ENCODE data around the gene GBX2.

The GBX2 gene

DNA sequence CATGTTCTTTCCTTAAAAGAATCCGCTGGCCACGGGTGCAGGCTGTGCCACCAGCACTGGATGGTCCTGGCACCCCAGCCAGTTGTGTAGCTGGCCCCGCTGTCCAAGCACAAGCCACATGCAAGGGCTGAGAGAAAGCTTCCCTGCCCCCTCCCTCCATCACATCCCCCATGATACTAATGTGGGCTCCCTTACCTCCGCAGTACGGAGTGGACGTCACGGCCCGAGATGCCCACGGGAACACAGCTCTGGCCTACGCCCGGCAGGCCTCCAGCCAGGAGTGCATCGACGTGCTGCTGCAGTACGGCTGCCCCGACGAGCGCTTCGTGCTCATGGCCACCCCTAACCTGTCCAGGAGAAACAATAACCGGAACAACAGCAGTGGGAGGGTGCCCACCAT is 44.5 kb downstream of the GBX2 start:
- TF ChIP-seq TCF4 (CRISPR knock-in tag; IDR thresholded peaks at IDR 0.05; ENCODE audit: borderline replicate concordance), result no peak
- no peak for TF ChIP-seq ZFP30 (CRISPR knock-in tag; IDR thresholded peaks at IDR 0.05)
- no peak for TF ChIP-seq ZNF8 (CRISPR knock-in tag; IDR thresholded peaks at IDR 0.05)
- TF ChIP-seq GLIS3 (CRISPR knock-in tag; IDR thresholded peaks at IDR 0.05), result no peak
- no peak for TF ChIP-seq ESRRG (CRISPR knock-in tag; IDR thresholded peaks at IDR 0.05)
- TF ChIP-seq TOX (CRISPR knock-in tag; IDR thresholded peaks at IDR 0.05; ENCODE audit: borderline replicate concordance), result no peak
- no peak for TF ChIP-seq PPARA (CRISPR knock-in tag; IDR thresholded peaks at IDR 0.05; ENCODE audit: borderline replicate concordance)
- TF ChIP-seq, protein P1, sequence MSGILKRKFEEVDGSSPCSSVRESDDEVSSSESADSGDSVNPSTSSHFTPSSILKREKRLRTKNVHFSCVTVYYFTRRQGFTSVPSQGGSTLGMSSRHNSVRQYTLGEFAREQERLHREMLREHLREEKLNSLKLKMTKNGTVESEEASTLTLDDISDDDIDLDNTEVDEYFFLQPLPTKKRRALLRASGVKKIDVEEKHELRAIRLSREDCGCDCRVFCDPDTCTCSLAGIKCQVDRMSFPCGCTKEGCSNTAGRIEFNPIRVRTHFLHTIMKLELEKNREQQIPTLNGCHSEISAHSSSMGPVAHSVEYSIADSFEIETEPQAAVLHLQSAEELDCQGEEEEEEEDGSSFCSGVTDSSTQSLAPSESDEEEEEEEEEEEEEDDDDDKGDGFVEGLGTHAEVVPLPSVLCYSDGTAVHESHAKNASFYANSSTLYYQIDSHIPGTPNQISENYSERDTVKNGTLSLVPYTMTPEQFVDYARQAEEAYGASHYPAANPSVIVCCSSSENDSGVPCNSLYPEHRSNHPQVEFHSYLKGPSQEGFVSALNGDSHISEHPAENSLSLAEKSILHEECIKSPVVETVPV (CRISPR knock-in tag; IDR thresholded peaks at IDR 0.05), result no peak
- no peak for TF ChIP-seq ZFP3 (CRISPR knock-in tag; IDR thresholded peaks at IDR 0.05)
- TF ChIP-seq, protein P2, sequence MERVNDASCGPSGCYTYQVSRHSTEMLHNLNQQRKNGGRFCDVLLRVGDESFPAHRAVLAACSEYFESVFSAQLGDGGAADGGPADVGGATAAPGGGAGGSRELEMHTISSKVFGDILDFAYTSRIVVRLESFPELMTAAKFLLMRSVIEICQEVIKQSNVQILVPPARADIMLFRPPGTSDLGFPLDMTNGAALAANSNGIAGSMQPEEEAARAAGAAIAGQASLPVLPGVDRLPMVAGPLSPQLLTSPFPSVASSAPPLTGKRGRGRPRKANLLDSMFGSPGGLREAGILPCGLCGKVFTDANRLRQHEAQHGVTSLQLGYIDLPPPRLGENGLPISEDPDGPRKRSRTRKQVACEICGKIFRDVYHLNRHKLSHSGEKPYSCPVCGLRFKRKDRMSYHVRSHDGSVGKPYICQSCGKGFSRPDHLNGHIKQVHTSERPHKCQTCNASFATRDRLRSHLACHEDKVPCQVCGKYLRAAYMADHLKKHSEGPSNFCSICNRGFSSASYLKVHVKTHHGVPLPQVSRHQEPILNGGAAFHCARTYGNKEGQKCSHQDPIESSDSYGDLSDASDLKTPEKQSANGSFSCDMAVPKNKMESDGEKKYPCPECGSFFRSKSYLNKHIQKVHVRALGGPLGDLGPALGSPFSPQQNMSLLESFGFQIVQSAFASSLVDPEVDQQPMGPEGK (CRISPR knock-in tag; IDR thresholded peaks at IDR 0.05; ENCODE audit: borderline replicate concordance), result no peak
- no peak for TF ChIP-seq OSR1 (CRISPR knock-in tag; IDR thresholded peaks at IDR 0.05)
- TF ChIP-seq, protein P3, sequence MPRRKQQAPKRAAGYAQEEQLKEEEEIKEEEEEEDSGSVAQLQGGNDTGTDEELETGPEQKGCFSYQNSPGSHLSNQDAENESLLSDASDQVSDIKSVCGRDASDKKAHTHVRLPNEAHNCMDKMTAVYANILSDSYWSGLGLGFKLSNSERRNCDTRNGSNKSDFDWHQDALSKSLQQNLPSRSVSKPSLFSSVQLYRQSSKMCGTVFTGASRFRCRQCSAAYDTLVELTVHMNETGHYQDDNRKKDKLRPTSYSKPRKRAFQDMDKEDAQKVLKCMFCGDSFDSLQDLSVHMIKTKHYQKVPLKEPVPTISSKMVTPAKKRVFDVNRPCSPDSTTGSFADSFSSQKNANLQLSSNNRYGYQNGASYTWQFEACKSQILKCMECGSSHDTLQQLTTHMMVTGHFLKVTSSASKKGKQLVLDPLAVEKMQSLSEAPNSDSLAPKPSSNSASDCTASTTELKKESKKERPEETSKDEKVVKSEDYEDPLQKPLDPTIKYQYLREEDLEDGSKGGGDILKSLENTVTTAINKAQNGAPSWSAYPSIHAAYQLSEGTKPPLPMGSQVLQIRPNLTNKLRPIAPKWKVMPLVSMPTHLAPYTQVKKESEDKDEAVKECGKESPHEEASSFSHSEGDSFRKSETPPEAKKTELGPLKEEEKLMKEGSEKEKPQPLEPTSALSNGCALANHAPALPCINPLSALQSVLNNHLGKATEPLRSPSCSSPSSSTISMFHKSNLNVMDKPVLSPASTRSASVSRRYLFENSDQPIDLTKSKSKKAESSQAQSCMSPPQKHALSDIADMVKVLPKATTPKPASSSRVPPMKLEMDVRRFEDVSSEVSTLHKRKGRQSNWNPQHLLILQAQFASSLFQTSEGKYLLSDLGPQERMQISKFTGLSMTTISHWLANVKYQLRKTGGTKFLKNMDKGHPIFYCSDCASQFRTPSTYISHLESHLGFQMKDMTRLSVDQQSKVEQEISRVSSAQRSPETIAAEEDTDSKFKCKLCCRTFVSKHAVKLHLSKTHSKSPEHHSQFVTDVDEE (CRISPR knock-in tag; IDR thresholded peaks at IDR 0.05), result no peak
- TF ChIP-seq ARNTL (CRISPR knock-in tag; IDR thresholded peaks at IDR 0.05; ENCODE audit: borderline replicate concordance, low read depth), result no peak
- no peak for TF ChIP-seq CSDC2 (CRISPR knock-in tag; IDR thresholded peaks at IDR 0.05)
- TF ChIP-seq ZNF565 (CRISPR knock-in tag; conservative IDR thresholded peaks at IDR 0.05; ENCODE audit: low read depth), result no peak
- ATAC-seq, result no peak

DNA sequence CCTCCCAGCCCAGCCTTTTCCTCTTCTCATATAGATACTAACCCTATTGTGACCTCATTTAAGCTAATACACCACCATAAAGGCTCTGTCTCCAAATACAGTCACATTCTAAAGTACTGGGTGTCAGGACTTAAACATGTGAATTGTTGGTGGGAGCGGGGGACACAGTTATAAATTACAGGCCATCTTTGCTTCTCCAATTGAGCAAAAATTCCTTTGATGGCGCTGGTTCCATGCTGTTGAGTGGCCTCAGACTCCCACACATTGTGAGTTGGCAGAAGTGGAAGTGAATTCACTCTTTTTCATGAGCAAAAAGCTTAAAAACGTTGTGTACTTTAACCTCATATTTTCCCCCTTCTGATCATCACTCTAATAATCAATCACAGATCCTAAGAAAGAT is 46.0 kb downstream of the GBX2 start:
- TF ChIP-seq, protein P2 (CRISPR knock-in tag; IDR thresholded peaks at IDR 0.05; ENCODE audit: borderline replicate concordance), result no peak
- TF ChIP-seq CSDC2 (CRISPR knock-in tag; IDR thresholded peaks at IDR 0.05) (no peak), ZFP30 (CRISPR knock-in tag; IDR thresholded peaks at IDR 0.05) (no peak), ARNTL (CRISPR knock-in tag; IDR thresholded peaks at IDR 0.05; ENCODE audit: borderline replicate concordance, low read depth) (no peak), TCF4 (CRISPR knock-in tag; IDR thresholded peaks at IDR 0.05; ENCODE audit: borderline replicate concordance) (no peak), ISL1 (CRISPR knock-in tag; IDR thresholded peaks at IDR 0.05) (no peak), ZNF8 (CRISPR knock-in tag; IDR thresholded peaks at IDR 0.05) (no peak), BACH2 (CRISPR knock-in tag; IDR thresholded peaks at IDR 0.05; ENCODE audit: borderline replicate concordance) (no peak), ESRRG (CRISPR knock-in tag; IDR thresholded peaks at IDR 0.05) (no peak), PPARA (CRISPR knock-in tag; IDR thresholded peaks at IDR 0.05; ENCODE audit: borderline replicate concordance) (no peak), ZNF70 (CRISPR knock-in tag; IDR thresholded peaks at IDR 0.05) (no peak), ZNF565 (CRISPR knock-in tag; conservative IDR thresholded peaks at IDR 0.05; ENCODE audit: low read depth) (no peak), SNAI2 (CRISPR knock-in tag; IDR thresholded peaks at IDR 0.05) (no peak), RARB (CRISPR knock-in tag; IDR thresholded peaks at IDR 0.05) (no peak)
- TF ChIP-seq, protein P1 (CRISPR knock-in tag; IDR thresholded peaks at IDR 0.05), result no peak
- TF ChIP-seq, protein P4, sequence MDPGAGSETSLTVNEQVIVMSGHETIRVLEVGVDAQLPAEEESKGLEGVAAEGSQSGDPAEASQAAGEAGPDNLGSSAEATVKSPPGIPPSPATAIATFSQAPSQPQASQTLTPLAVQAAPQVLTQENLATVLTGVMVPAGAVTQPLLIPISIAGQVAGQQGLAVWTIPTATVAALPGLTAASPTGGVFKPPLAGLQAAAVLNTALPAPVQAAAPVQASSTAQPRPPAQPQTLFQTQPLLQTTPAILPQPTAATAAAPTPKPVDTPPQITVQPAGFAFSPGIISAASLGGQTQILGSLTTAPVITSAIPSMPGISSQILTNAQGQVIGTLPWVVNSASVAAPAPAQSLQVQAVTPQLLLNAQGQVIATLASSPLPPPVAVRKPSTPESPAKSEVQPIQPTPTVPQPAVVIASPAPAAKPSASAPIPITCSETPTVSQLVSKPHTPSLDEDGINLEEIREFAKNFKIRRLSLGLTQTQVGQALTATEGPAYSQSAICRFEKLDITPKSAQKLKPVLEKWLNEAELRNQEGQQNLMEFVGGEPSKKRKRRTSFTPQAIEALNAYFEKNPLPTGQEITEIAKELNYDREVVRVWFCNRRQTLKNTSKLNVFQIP (CRISPR knock-in tag; IDR thresholded peaks at IDR 0.05; ENCODE audit: borderline replicate concordance, low read depth), result no peak
- TF ChIP-seq, protein P5, sequence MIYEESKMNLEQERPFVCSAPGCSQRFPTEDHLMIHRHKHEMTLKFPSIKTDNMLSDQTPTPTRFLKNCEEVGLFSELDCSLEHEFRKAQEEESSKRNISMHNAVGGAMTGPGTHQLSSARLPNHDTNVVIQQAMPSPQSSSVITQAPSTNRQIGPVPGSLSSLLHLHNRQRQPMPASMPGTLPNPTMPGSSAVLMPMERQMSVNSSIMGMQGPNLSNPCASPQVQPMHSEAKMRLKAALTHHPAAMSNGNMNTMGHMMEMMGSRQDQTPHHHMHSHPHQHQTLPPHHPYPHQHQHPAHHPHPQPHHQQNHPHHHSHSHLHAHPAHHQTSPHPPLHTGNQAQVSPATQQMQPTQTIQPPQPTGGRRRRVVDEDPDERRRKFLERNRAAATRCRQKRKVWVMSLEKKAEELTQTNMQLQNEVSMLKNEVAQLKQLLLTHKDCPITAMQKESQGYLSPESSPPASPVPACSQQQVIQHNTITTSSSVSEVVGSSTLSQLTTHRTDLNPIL (CRISPR knock-in tag; IDR thresholded peaks at IDR 0.05; ENCODE audit: low read depth), result no peak
- TF ChIP-seq, protein P3 (CRISPR knock-in tag; IDR thresholded peaks at IDR 0.05), result no peak
- ATAC-seq, result no peak
